GM18508 (cell line): Measurements from ENCODE around the gene RNF213.
"Not testable (repeated sequence)": the region's sequence is repeated elsewhere in the genome, so short reads cannot be mapped to it uniquely, and the experiment has no call there.

Experiments
- ATAC-seq: cut with Tn5 transposase; IDR thresholded peaks from one replicate; pipeline ENCODE4 v1.9.1; 2021; ENCODE audit warnings: moderate number of reproducible peaks; ENCODE audit not compliant: insufficient read depth, unreplicated experiment

The RNF213 gene

GRCh38 chr17:80289616-80290015, 29.0 kb downstream of the RNF213 start:
- no peak for ATAC-seq

- ATAC-seq = no peak
Measured at GRCh38 chr17:80290156-80290555, 29.5 kb downstream of the RNF213 start.

- ATAC-seq = no peak
Measured at GRCh38 chr17:80291260-80291659, 30.6 kb downstream of the RNF213 start.

- no peak for ATAC-seq
Measured at GRCh38 chr17:80291691-80292487, 31.2 kb downstream of the RNF213 start.

- no peak for ATAC-seq
Measured at GRCh38 chr17:80292521-80292971, 31.9 kb downstream of the RNF213 start.

- no peak for ATAC-seq
Measured at GRCh38 chr17:80294210-80294609, 33.6 kb downstream of the RNF213 start.

GRCh38 chr17:80294653-80295052, 34.0 kb downstream of the RNF213 start:
- no peak for ATAC-seq

GRCh38 chr17:80295146-80295545, 34.5 kb downstream of the RNF213 start:
- no peak for ATAC-seq

GRCh38 chr17:80295559-80295958, 34.9 kb downstream of the RNF213 start:
- no peak for ATAC-seq

- no peak for ATAC-seq
Measured at GRCh38 chr17:80296221-80296620, 35.6 kb downstream of the RNF213 start.

- ATAC-seq = no peak
Measured at GRCh38 chr17:80297996-80298560, 37.4 kb downstream of the RNF213 start.

GRCh38 chr17:80299350-80300100, 38.9 kb downstream of the RNF213 start:
- not testable (repeated sequence) for ATAC-seq

- ATAC-seq = not testable (repeated sequence)
Measured at GRCh38 chr17:80300756-80301155, 40.1 kb downstream of the RNF213 start.

- ATAC-seq = no peak
Measured at GRCh38 chr17:80303824-80304223, 43.2 kb downstream of the RNF213 start.

GRCh38 chr17:80307994-80308691, 47.5 kb downstream of the RNF213 start:
- no peak for ATAC-seq

GRCh38 chr17:80308692-80309517, 48.3 kb downstream of the RNF213 start:
- ATAC-seq = no peak

GRCh38 chr17:80311216-80311827, 50.7 kb downstream of the RNF213 start:
- ATAC-seq = no peak

- no peak for ATAC-seq
Measured at GRCh38 chr17:80312621-80313135, 52.0 kb downstream of the RNF213 start.

GRCh38 chr17:80313160-80313829, 52.6 kb downstream of the RNF213 start:
- ATAC-seq = no peak
